ENCODE results near the gene TPSB2.

TPSB2 gene

GRCh38 chr16:1218930-1219611 lies 10.9 kb downstream of the TPSB2 start:
- Histone ChIP-seq H3K27me3 (ENCODE audit: insufficient read depth, low read length, poor library complexity) (no peaks in the 10 kb centered on the region), H2AFZ (ENCODE audit: low read depth, low read length) (no peak overlapping the region), H3K27ac (ENCODE audit: low read length) (no peak overlapping the region), H3K36me3 (ENCODE audit: insufficient read depth, low read length) (no peaks in the 10 kb centered on the region), H4K20me1 (ENCODE audit: insufficient read depth, low read length) (peaks cover 13% of the 10 kb centered on the region), H3K79me2 (ENCODE audit: insufficient read depth, low read length) (no peaks in the 10 kb centered on the region), H3K9me3 (ENCODE audit: insufficient read depth, low read length, severe bottlenecking) (no peaks in the 10 kb centered on the region), H3K4me2 (ENCODE audit: insufficient read depth, low read length) (no peak overlapping the region), H3K4me3 (ENCODE audit: low read depth in 1 of 2, low read length in 2 of 2) (no peak overlapping the region), H3K4me1 (ENCODE audit: insufficient read depth, low read length) (no peaks in the 10 kb centered on the region), H3K9ac (ENCODE audit: low read depth, low read length) (no peak overlapping the region)
- TF ChIP-seq CTCF (IDR thresholded peaks at IDR 0.05; ENCODE audit: borderline replicate concordance, extremely low read depth, low read length, poor library complexity, severe bottlenecking) (no peak), EZH2 (IDR thresholded peaks at IDR 0.05; ENCODE audit: borderline replicate concordance, low read depth, low read length, severe bottlenecking) (no peak)
- ATAC-seq (ENCODE audit: insufficient read depth, low read depth) = no peak
- no peak for DNase-seq

- Histone ChIP-seq H3K36me3 (ENCODE audit: insufficient read depth, low read length) (no peaks in the 10 kb centered on the region), H3K27me3 (ENCODE audit: insufficient read depth, low read length, poor library complexity) (no peaks in the 10 kb centered on the region)
Measured at GRCh38 chr16:1218061-1218929, 11.7 kb downstream of the TPSB2 start.

GRCh38 chr16:1217526-1217925 lies 12.5 kb downstream of the TPSB2 start:
- Histone ChIP-seq H3K4me1 (ENCODE audit: insufficient read depth, low read length) (no peaks in the 10 kb centered on the region), H3K79me2 (ENCODE audit: insufficient read depth, low read length) (no peaks in the 10 kb centered on the region), H3K4me3 (ENCODE audit: low read depth in 1 of 2, low read length in 2 of 2) (no peak overlapping the region), H3K4me2 (ENCODE audit: insufficient read depth, low read length) (no peak overlapping the region), H4K20me1 (ENCODE audit: insufficient read depth, low read length) (peaks cover 5% of the 10 kb centered on the region; the same call in 1 of the 2 replicates), H3K9ac (ENCODE audit: low read depth, low read length) (no peak overlapping the region), H3K9me3 (ENCODE audit: insufficient read depth, low read length, severe bottlenecking) (no peaks in the 10 kb centered on the region), H2AFZ (ENCODE audit: low read depth, low read length) (no peak overlapping the region), H3K27ac (ENCODE audit: low read length) (no peak overlapping the region), H3K27me3 (ENCODE audit: insufficient read depth, low read length, poor library complexity) (no peaks in the 10 kb centered on the region), H3K36me3 (ENCODE audit: insufficient read depth, low read length) (no peaks in the 10 kb centered on the region)
- TF ChIP-seq CTCF (IDR thresholded peaks at IDR 0.05; ENCODE audit: borderline replicate concordance, extremely low read depth, low read length, poor library complexity, severe bottlenecking) = no peak
- no peak for TF ChIP-seq EZH2 (IDR thresholded peaks at IDR 0.05; ENCODE audit: borderline replicate concordance, low read depth, low read length, severe bottlenecking)
- ATAC-seq (ENCODE audit: insufficient read depth, low read depth) (no peak), DNase-seq (no peak)

More at GRCh38 chr16:1218061-1218929, 11.7 kb downstream of the TPSB2 start:
- Histone ChIP-seq H3K4me2 (ENCODE audit: insufficient read depth, low read length) (no peak overlapping the region), H3K9me3 (ENCODE audit: insufficient read depth, low read length, severe bottlenecking) (no peaks in the 10 kb centered on the region), H3K4me3 (ENCODE audit: low read depth in 1 of 2, low read length in 2 of 2) (no peak overlapping the region), H3K9ac (ENCODE audit: low read depth, low read length) (no peak overlapping the region), H4K20me1 (ENCODE audit: insufficient read depth, low read length) (peaks cover 13% of the 10 kb centered on the region), H3K79me2 (ENCODE audit: insufficient read depth, low read length) (no peaks in the 10 kb centered on the region), H3K27ac (ENCODE audit: low read length) (no peak overlapping the region), H3K4me1 (ENCODE audit: insufficient read depth, low read length) (no peaks in the 10 kb centered on the region), H2AFZ (ENCODE audit: low read depth, low read length) (no peak overlapping the region)
- TF ChIP-seq CTCF (IDR thresholded peaks at IDR 0.05; ENCODE audit: borderline replicate concordance, extremely low read depth, low read length, poor library complexity, severe bottlenecking) = no peak
- TF ChIP-seq EZH2 (IDR thresholded peaks at IDR 0.05; ENCODE audit: borderline replicate concordance, low read depth, low read length, severe bottlenecking) = no peak
- no peak for ATAC-seq (ENCODE audit: insufficient read depth, low read depth)
- no peak for DNase-seq
